Suprapubic skin (tissue), 4 donors: Measurements from ENCODE around the gene SPATA13.

Experiments used
- POLR2A ChIP-seq, 2 donors: fragments of 450-650 bp; IDR thresholded peaks; one replicate each; pipeline ENCODE4 v1.6.1; 2017; ENCODE audit warnings: antibody characterized with exemption in 2 of 2, mild to moderate bottlenecking in 2 of 2, moderate library complexity in 2 of 2
- POLR2AphosphoS5 ChIP-seq, 3 donors: sonication (generic); formaldehyde crosslinking; IDR thresholded peaks; one replicate each; pipeline ENCODE4 v1.6.1; 2017; ENCODE audit warnings: antibody characterized with exemption in 3 of 3
- TF ChIP-seq, protein P1 (sequence below), 2 donors: fragments of 200-600 bp in 1 of 2; fragments of 450-650 bp in 1 of 2; sonication (generic) in 1 of 2; IDR thresholded peaks; one replicate each; pipeline ENCODE4 v1.5.1; 2016 to 2019; ENCODE audit warnings: antibody characterized with exemption in 2 of 2, mild to moderate bottlenecking in 1 of 2, moderate library complexity in 1 of 2

GRCh38 chr13:24269821-24270220 is 109.3 kb downstream of the SPATA13 start:
- TF ChIP-seq, protein P1, sequence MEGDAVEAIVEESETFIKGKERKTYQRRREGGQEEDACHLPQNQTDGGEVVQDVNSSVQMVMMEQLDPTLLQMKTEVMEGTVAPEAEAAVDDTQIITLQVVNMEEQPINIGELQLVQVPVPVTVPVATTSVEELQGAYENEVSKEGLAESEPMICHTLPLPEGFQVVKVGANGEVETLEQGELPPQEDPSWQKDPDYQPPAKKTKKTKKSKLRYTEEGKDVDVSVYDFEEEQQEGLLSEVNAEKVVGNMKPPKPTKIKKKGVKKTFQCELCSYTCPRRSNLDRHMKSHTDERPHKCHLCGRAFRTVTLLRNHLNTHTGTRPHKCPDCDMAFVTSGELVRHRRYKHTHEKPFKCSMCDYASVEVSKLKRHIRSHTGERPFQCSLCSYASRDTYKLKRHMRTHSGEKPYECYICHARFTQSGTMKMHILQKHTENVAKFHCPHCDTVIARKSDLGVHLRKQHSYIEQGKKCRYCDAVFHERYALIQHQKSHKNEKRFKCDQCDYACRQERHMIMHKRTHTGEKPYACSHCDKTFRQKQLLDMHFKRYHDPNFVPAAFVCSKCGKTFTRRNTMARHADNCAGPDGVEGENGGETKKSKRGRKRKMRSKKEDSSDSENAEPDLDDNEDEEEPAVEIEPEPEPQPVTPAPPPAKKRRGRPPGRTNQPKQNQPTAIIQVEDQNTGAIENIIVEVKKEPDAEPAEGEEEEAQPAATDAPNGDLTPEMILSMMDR (IDR thresholded peaks at IDR 0.05) = no peak
- TF ChIP-seq POLR2AphosphoS5 (IDR thresholded peaks at IDR 0.05) (no peak), POLR2A (IDR thresholded peaks at IDR 0.05) (no peak)
